Astrocyte of the cerebellum (primary cell): ENCODE measurements around the gene NRG4.
"Not testable (repeated sequence)": the region's sequence is repeated elsewhere in the genome, so short reads cannot be mapped to it uniquely, and the experiment has no call there.

Experiments
- DNase-seq: peaks from one replicate; pipeline ENCODE4 v3.0.0-alpha.2; 2011; ENCODE audit warnings: low read depth
- H3K4me3 ChIP-seq: 2 replicates; pipeline ENCODE4 v1.5.1; 2011; ENCODE audit warnings: mild to moderate bottlenecking, low read depth, low read length, moderate library complexity
- CTCF ChIP-seq: IDR thresholded peaks from 2 replicates; pipeline ENCODE4 v1.5.1; 2012; ENCODE audit warnings: low read length, low read depth, moderate library complexity, mild to moderate bottlenecking; ENCODE audit errors: missing control alignments
- in situ Hi-C: cut with HindIII; loops from 2 replicates; pipeline ENCODE4 v1.10.0; 2017; ENCODE audit warnings: low sequenced_read_pairs

The NRG4 gene

GRCh38 chr15:75994220-75994619 lies 18.0 kb downstream of the NRG4 start:
- TF ChIP-seq CTCF = no peak
- DNase-seq = no peak
- no peak overlapping the region for H3K4me3 ChIP-seq
- in situ Hi-C loops = no loop called here

GRCh38 chr15:75992897-75993296 lies 19.3 kb downstream of the NRG4 start:
- no peak for TF ChIP-seq CTCF
- H3K4me3 ChIP-seq = no peak overlapping the region
- in situ Hi-C loops = no loop called here
- DNase-seq = no peak

- no peak for TF ChIP-seq CTCF
- no peak for DNase-seq
- in situ Hi-C loops = no loop called here
- H3K4me3 ChIP-seq = no peak overlapping the region
Observed at GRCh38 chr15:75989875-75990274, 22.3 kb downstream of the NRG4 start.

- in situ Hi-C loops = no loop called here
- H3K4me3 ChIP-seq = no peak overlapping the region
- no peak for TF ChIP-seq CTCF
- no peak for DNase-seq
Observed at GRCh38 chr15:75989045-75989444, 23.2 kb downstream of the NRG4 start.

GRCh38 chr15:75985971-75986370 lies 26.3 kb downstream of the NRG4 start:
- no peak for TF ChIP-seq CTCF
- no peak overlapping the region for H3K4me3 ChIP-seq
- no peak for DNase-seq
- in situ Hi-C loops = no loop called here

GRCh38 chr15:75984706-75985105 lies 27.5 kb downstream of the NRG4 start:
- H3K4me3 ChIP-seq, in situ Hi-C loops: not testable (repeated sequence)

GRCh38 chr15:75982468-75982867 lies 29.8 kb downstream of the NRG4 start:
- no peak for TF ChIP-seq CTCF
- in situ Hi-C loops = no loop called here
- H3K4me3 ChIP-seq = no peak overlapping the region
- DNase-seq = no peak

More at GRCh38 chr15:75984706-75985105, 27.5 kb downstream of the NRG4 start:
- not testable (repeated sequence) for DNase-seq
